HG02943 (cell line): Measurements from ENCODE around the gene GLO1.
"Not testable (repeated sequence)": the region's sequence is repeated elsewhere in the genome, so short reads cannot be mapped to it uniquely, and the experiment has no call there.

Experiments
- ATAC-seq: cut with Tn5 transposase; IDR thresholded peaks from one replicate; pipeline ENCODE4 v1.9.1; 2021; ENCODE audit warnings: mild to moderate bottlenecking, low read depth, moderate library complexity; ENCODE audit not compliant: unreplicated experiment

The GLO1 gene

DNA sequence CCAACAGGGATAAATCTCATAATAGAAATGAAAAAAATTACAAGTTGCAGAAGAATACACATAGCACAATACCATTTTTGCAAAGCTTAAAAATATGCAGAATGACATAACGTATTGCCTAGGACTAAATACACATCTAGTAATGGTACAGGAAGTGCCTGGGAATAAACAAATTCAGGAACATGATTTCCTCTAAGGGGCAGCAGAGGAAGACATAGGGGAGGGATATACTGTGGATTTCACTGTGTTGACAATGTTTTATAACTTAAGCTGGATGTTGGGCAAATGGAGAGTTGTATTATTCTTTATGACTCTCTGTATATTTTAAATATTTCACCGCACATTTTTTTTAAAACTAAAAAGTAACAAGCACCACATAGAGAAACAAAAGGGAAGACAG lies 5.6 kb upstream of the GLO1 start:
- no peak for ATAC-seq

- ATAC-seq = no peak
Measured at GRCh38 chr6:38705924-38706323, 3.0 kb upstream of the GLO1 start.

DNA sequence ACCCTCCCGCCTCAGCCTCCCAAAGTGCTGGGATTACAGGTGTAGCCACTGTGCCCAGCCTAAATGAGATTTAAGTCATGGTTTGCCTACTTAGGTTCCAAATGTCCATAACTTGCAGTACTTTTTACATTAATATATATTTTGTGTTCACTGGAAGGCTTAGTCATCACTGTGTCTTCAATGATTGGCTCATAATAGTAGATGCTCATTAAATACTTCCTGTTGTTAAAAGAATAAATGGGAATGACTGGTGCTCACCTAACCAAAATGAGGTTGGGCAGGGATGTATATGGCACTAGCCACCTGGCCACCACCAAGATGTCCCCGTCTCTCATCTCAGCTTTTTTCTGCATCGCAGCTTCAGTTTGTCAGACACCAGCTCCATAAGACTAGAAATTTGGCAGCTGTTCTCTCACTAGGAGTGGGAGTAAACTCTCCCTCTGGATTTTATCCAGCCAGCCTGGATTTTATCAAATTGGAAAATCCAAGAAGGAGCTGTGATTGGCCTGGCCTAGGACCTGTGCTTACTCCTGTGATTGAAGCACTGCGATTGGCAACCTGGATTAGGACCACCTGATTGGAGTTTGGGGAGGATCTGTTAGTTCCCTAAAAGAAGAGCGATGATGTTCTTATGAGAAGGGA lies 1.1 kb upstream of the GLO1 start:
- ATAC-seq = no peak

GRCh38 chr6:38701551-38701950 lies 1.4 kb downstream of the GLO1 start:
- no peak for ATAC-seq

GRCh38 chr6:38699702-38700101 lies 3.2 kb downstream of the GLO1 start:
- ATAC-seq = not testable (repeated sequence)

DNA sequence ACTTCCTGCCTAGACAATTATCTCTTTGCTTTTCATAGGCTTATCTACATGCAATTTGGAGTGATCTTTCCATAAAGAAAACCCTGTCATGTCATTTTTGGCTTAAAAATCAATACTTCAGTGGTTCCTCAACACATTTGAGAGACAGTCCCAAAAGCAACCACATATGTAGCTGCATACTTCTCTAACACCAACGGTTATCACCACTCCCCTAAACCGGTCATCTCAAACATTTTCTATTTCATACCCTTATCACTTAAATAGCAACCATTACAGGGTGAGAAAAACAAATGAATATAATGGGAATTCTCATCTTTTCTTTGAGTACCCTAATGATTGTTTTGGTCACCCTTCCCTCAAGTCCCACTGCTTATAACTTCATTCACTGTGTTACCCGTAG lies 5.1 kb downstream of the GLO1 start:
- ATAC-seq = no peak

DNA sequence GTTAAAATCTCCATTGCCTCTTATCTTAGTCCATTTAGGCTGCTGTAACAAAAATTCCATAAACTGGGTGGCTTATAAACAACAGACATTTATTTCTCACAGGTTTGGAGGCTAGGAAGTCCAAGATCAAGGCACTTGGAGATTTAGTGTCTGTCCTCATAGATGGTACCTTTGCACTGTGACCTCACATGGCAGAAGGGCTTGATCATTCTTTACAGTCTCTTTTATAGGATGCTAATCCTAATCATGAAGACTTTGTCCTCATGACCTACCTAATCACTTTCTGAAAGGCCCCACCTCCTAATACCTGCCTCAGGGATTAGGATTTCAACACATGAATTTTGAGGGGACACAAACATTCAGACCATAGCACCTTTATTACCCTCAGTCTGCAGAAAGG lies 6.6 kb downstream of the GLO1 start:
- ATAC-seq = no peak

GRCh38 chr6:38695933-38696332 lies 7.0 kb downstream of the GLO1 start:
- ATAC-seq = no peak

DNA sequence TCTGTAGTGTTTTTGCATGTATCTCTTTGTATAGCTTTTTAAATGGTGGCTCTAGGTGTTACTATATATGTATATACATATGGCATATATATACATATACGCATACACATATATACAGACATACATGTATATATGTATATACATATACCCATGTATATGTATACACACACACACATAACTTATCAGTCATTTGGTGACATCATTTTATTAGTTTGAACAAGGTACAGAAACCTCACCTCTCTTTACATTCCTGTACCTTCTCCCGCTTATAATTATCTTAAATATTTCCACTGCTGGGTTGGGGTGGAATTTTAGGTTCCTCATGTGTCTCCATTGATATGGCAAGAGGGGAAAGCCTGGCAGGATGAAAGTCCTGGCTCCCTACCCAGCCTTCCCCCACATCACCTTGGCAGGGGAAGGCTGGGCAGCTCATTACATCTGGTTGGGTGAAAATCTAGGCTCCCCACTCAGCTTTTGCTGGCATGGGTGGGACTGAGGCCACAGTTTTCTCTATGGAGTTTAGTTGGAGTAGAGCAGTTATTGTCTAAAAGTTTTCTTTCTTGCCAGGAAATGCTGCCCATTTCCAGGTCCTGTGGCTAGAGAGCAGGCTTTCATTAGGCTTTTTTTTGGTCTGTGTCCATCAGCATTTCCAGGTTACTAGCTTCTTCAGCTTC lies 7.6 kb downstream of the GLO1 start:
- no peak for ATAC-seq

GRCh38 chr6:38688579-38689087 lies 14.3 kb downstream of the GLO1 start:
- peak; percentile 83 for ATAC-seq

- ATAC-seq = no peak
Measured at GRCh38 chr6:38687549-38687948, 15.4 kb downstream of the GLO1 start.

GRCh38 chr6:38687043-38687353 lies 15.9 kb downstream of the GLO1 start:
- ATAC-seq = no peak

GRCh38 chr6:38686270-38687042 lies 16.5 kb downstream of the GLO1 start:
- no peak for ATAC-seq

GRCh38 chr6:38684904-38685303 lies 18.0 kb downstream of the GLO1 start:
- ATAC-seq = no peak

DNA sequence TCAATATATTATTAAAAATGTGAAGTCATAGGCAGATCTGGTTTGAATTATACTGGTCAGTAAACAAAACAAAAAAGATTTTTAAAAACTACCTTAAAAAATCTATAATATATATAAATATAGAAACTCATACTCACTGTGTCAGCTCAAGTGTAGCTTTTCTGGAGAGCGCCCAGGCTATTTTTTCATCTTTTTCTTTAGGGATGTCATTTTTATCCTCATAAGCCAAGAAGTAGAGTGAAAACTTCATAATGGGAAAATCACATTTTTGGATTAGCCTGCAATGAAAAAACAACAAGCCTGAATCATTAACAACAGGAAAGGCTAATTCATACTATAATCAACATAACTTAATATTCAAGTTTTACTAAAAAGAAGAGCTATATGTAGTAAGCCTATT lies 18.7 kb downstream of the GLO1 start:
- no peak for ATAC-seq

DNA sequence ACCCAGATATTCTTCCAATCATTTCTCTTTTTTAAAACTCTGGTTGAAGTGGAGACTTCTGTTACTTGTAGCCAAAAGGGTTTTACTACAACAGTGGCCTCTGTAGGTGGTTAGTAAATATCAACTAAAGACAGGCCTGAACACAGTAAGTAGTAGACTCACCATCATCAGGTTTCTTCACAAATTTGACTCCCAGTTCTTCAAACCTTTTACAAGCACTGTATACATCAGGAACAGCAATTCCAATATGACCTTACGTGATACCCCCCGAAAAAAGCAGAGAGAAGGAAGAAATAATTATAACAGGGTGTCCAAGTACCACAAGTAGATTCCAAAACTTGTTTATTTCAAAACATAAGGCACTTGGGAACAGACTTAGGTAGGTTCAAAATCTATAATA lies 21.1 kb downstream of the GLO1 start:
- no peak for ATAC-seq

DNA sequence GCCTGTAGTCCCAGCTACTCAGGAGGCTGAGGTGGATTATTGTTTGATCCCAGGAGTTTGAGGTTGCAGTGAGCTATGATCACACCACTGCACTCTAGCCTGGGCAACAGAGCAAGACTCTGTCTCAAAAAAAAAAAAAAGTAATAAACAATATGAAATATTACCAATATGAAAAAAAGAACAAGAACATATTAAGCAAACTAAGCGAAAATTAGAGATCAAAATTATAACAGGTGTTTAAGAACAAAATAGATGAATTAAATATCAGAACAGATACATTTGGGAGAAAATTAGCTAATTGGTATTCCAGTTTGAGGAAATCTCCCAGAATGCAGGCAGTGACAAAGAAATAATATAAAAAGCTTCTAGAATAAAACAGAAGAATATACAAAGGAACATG lies 23.3 kb downstream of the GLO1 start:
- ATAC-seq = no peak

DNA sequence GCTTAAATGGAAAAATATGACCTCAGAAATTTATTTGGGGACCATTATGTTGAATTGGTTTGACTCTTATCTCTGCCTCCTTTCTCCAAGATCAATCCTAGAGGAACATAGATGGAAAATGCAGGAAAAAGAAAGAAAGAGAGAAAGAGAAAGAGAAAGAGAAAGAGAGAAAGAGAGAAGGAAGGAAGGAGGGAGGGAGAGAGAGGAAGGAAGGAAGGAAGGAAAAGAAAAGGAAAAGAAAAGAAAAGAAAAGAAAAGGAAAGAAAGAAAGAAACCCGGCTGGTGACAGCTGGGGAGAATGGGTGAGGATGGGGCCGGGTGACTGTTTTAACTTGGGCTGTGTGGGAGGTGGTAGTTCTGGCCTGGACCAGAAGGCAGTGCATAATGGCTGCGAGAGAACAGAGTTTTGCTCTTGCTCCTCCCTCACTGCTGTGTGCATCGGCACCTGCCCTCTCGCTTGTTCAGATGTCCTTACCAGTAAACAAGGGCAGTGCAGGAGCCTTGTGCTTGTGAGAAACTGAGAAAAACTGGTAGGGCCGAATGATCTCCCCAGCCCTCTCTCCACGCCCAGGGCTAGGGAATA lies 24.7 kb downstream of the GLO1 start:
- ATAC-seq = no peak

- ATAC-seq = no peak
Measured at GRCh38 chr6:38676974-38677544, 25.9 kb downstream of the GLO1 start.

- no peak for ATAC-seq
Measured at GRCh38 chr6:38676236-38676973, 26.5 kb downstream of the GLO1 start.
